D721Med (cell line): ENCODE data around the gene RAD23B.
"Not testable (repeated sequence)": the region's sequence is repeated elsewhere in the genome, so short reads cannot be mapped to it uniquely, and the experiment has no call there.

Source experiments
- DNase-seq: peaks from one replicate; pipeline ENCODE4 v3.0.0; 2011; ENCODE audit warnings: low spot score; ENCODE audit not compliant: insufficient read length
- FAIRE-seq: peaks from 2 replicates; lab custom pipeline; 2011; peaks lifted over from hg19 to GRCh38; lab: Jason Lieb, UNC
- CTCF ChIP-seq: IDR thresholded peaks from 2 replicates; pipeline ENCODE4 v1.5.1; 2012; ENCODE audit warnings: mild to moderate bottlenecking, control low read depth; ENCODE audit not compliant: insufficient read depth; ENCODE audit errors: missing control alignments

The RAD23B gene

DNA sequence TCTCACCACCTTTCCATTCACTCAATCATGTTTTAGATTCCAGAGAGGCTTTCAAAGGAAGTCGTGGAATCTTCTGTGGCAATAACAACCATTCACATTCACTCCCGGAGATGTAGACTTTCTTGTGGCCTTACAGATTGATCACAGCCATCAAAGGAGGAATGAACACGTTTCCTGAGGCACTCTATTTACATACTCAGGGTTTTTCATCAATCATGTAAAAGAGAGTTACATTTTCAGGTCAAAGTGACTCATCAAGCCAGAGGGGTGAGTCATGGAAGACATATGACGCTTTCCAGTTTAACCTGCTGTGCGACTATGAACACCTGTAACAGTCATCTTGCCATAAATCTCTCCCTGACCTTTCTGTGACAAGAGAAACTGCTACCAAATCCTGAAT, 39.3 kb upstream of the RAD23B start:
- DNase-seq, result no peak
- no peak for FAIRE-seq

GRCh38 chr9:107246259-107247254, 36.5 kb upstream of the RAD23B start:
- DNase-seq (no peak), FAIRE-seq (no peak)
- TF ChIP-seq CTCF, result peak; percentile 28

More for the DNA sequence above, 39.3 kb upstream of the RAD23B start:
- TF ChIP-seq CTCF, result no peak

DNA sequence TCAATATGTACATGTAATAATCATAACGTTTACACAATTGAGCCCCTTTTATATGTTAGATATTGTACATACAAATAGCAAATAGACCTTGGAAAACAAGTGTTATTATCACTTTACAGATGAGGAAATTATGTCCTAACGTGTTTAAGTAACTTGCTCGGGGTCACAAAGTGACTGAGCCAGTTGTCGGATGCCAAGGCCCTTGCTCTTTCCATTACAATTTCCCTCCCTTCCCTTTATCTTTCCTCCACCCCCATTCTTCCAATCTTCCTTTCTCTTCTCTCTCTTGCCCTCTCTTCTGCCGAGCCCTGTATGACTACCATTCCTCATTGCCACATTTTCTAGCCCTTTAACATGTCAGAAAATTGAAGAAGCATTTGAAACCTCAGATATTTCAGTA, 34.4 kb upstream of the RAD23B start:
- FAIRE-seq (no peak), DNase-seq (no peak)
- TF ChIP-seq CTCF, result no peak

DNA sequence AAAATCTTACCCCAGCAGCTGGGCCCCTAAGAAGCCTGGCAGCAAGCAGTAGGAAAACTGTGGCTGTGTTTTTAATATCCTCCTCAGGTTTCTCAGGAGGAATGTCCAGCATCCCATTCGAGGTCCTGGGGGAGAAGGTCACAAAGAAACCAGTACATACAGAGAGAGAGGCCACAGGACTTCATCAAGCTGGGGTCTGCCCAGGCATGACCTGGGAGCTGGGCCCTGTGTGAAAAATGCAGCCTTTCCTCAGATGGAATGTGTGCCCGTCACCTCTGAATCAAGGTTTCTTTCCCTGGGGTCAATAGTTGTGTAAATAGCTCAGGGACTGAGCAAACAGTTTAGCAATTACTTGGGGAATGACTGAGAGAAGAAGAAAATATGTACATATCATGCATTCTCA, 33.9 kb upstream of the RAD23B start:
- FAIRE-seq (no peak), DNase-seq (no peak)
- no peak for TF ChIP-seq CTCF

DNA sequence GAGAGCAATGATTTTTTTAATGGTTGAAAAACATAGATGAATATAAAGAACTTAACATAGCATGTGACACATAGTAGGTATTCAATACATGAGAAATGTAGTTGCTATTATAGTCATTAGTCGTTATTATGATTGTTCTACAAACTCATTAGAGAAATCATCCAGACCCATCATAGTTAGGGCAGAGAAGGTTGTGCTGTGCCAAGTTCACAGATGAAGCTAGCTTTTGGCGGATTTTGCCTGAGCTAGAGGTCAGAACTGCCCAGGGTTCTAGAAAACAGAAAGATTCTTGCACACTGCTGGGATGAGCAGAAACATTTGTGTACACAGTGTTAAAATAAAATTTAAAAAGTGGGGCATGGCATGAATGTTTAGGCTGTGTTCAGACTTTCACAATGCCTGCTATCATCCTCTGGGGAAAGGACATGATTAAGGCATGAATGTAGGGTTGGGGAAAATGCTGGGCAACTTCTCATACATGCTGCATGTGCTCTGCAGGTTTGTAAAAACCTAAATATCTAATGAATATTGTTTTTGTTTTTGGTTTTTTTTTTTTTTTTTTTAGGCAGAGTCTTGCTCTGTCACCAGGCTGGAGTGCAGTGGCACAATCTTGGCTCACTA, 33.3 kb upstream of the RAD23B start:
- TF ChIP-seq CTCF, result no peak
- DNase-seq (no peak), FAIRE-seq (no peak)

DNA sequence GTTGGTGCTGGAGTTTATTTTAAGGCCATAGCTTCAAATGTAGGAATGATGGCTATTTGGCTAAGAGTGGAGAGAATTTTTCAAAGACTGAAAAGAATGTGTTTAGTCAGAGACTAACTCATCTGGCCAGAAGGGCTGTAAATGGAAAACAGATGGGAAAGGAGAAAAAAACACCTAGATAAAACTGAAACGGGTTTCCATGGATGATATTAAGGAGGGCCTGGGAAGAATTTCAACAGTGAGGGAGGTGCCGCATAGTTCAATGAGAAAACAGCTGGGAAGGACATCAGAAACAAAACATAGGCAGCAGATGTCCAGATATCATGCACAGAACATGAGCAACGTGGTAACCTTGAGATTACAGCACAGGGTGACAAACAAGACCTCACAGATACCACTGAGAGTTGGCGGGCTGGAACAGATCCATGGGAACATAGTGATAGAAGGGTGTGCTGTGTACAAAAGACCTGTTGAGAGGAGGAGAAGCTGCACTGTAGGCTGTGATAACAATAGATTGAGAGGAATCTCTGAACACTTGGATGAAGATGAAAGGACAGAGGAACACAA, 31.2 kb upstream of the RAD23B start:
- DNase-seq (no peak), FAIRE-seq (no peak)
- no peak for TF ChIP-seq CTCF

- DNase-seq, result no peak
- no peak for FAIRE-seq
- no peak for TF ChIP-seq CTCF
Measured at GRCh38 chr9:107258919-107259318, 24.2 kb upstream of the RAD23B start.

DNA sequence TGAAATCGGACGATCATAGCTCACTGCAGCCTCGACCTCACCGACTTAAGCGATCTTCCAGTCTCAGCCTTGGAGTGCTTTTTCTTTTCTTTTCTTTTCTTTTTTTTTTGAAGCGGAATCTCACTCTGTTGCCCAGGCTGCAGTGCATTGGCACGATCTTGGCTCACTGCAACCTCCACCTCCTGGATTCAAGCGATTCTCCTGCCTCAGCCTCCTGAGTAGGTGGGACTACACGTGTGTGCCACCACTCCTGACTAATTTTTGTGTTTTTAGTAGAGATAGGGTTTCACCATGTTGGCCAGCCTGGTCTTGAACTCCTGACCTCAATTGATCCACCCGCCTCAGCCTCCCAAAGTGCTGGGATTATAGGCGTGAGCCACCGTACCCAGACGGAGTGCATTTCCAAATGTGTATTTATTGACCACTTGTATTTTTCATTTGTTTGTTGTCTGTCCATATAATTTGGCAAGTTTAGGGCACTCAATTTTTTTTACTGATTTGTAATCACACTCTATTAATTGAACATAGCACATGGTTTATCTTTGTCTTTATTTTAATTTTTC, 23.2 kb upstream of the RAD23B start:
- FAIRE-seq, DNase-seq: not testable (repeated sequence)
